HG02588 (cell line): ENCODE results near the gene CRISPLD2.
"Not testable (repeated sequence)": the region's sequence is repeated elsewhere in the genome, so short reads cannot be mapped to it uniquely, and the experiment has no call there.

Source experiments
- ATAC-seq: cut with Tn5 transposase; IDR thresholded peaks from one replicate; pipeline ENCODE4 v1.9.1; 2021; ENCODE audit warnings: mild to moderate bottlenecking, moderate library complexity; ENCODE audit not compliant: unreplicated experiment

Gene CRISPLD2

GRCh38 chr16:84856203-84856581 lies 36.4 kb downstream of the CRISPLD2 start:
- ATAC-seq = not testable (repeated sequence)

DNA sequence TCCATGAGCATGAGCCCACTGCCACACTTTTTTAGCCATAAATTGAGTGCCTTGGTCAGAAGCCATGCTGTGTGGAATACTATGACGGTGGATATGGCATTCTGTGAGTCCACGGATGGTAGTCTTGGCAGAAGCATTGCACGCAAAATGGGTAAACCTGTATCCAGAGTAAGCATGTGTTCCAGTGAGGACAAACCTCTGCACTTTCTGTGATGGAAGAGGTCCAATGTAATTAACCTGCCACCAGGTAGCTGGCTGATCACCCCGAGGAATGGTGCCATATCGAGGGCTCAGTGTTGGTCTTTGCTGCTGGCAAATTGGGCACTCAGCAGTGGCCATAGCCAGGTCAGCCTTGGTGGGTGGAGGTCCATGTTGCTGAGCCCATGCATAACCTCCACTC lies 37.0 kb downstream of the CRISPLD2 start:
- ATAC-seq = not testable (repeated sequence)

- ATAC-seq = no peak
Observed at GRCh38 chr16:84859681-84860080, 39.9 kb downstream of the CRISPLD2 start.

DNA sequence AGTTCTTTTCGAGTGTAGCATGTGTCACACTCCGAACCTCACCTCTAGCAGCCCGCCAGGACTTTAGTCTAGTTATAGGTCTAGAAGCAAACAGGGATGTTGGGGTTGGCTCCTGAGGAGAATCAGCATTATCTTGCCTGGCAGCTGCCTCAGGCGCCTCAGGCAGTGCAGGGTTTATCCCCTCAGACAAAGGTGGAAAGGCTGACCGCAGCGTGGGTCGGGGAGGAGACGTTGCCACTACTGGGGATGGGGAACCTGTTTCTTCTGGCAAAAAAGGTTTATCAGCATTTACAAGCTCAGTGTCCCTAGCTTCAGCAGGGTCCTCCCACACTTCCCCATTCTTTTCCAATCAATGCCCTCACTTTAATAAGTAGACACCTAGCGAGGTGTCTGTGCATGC lies 40.6 kb downstream of the CRISPLD2 start:
- no peak for ATAC-seq

DNA sequence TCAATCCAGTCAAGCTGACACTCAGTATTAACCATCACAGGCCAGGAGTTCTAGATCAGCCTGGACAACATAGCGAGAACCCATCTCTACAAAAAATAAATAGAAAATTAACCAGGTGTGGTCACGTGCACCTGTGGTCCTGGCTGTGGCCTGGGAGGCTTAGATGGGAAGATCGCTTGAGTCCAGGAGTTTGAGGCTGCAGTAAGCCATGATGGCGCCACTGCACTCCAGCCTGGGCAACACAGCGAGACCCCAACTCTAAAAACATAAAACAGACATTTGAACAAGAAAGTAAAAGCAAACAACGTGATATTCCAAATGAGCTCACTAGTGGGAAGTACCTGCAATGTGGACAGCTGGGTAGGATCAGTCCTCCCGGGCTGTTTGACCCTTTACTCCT lies 41.9 kb downstream of the CRISPLD2 start:
- ATAC-seq = no peak

DNA sequence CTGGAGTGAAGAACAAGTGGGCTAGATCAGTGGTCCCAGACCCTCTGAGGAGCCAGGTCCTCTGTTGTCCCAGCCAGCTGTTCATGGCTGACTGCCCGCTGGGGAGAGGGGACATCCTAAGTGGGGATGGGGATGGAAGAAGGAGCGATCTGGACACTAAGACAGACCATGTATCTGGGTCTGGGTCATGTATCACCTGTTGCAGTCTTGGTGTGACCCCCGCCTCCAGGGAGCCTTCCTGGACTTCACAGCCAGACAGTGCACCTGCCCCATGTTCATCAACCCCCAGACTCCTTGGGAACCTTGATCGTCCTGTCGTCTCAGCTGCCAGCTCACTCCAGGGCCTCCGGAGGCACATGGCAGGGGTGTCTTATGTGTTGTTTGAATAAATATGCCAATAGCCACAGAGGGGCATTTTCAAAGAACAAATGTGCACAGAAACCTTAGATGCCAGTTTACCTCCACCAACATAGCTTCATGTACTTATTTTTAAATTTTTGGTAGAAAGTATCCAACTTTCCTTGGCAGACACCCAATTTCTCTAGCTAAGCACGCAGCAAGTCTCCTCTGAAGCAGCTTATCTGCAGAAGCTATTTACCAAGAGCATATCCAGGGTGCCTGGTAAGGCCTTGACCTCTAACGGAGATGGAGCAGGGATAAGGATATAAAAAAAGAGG lies 43.2 kb downstream of the CRISPLD2 start:
- ATAC-seq = no peak

- ATAC-seq = no peak
Observed at GRCh38 chr16:84863481-84863814, 43.7 kb downstream of the CRISPLD2 start.

DNA sequence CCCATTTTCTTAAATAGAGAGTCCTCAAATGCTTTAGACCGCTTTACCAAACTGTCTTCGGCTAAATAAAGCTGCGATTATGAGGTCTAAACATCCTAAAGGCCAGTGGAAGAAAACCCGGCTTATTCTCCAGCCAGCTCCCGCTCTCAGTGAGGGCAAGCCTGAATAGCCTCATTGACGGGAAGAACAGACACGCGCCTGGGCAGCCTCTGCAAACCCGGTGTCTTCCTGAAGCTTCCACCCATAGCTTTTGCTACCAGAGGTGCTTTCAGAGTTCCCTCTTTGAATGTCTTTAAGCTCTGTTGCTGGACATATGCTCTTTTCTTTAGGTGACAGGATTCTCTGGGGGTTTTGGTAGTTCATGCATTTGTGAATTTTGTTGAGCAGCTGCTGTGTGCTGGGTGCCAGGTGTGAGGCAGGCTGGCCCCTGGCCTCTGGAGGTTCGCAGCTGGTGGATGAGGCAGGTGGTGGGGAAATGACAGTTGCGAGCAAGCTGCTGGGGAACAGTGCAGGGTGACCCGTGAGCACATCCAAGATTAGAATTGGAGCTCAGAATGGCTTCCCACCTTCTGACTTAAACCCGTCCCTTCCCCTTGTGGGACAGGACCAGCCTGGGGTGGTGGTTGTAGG lies 44.7 kb downstream of the CRISPLD2 start:
- ATAC-seq = no peak

- no peak for ATAC-seq
Observed at GRCh38 chr16:84867696-84868095, 47.9 kb downstream of the CRISPLD2 start.

- ATAC-seq = no peak
Observed at GRCh38 chr16:84868328-84868727, 48.5 kb downstream of the CRISPLD2 start.

GRCh38 chr16:84868829-84869472 lies 49.2 kb downstream of the CRISPLD2 start:
- ATAC-seq = no peak

- no peak for ATAC-seq
Observed at GRCh38 chr16:84869473-84869845, 49.7 kb downstream of the CRISPLD2 start.

DNA sequence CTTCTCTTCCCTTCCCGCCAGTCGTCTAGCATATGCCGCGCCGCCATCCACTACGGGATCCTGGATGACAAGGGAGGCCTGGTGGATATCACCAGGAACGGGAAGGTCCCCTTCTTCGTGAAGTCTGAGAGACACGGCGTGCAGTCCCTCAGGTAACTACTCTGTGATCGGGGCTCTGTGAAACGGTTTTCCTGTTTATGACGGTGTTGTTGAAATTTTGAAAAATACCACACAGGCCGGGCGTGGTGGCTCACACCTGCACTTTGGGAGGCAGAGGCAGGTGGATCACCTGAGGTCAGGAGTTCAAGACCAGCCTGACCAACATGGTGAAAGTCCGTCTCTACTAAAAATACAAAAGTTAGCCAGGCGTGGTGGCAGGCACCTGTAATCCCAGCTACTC lies 53.2 kb downstream of the CRISPLD2 start:
- not testable (repeated sequence) for ATAC-seq

DNA sequence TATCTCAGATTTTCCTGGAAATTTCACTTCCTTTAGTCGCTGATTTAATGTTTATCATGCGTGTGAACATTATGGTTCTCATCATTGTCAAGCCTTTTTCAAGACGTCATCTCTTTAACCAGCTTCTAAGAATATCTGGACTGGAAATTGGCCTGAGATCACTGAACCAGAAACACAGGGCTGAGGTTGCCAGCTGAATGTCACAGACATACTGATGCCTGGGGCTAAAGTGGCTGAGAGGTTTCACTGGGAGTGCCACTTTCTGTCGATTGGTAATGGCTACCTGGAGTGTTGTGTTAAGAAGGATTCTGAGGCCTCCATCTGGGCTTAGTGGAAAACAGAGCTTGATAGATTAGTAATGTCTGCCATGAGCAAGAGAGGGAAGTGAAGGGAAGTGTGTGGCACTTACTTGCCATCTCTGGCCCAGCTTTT lies 54.2 kb downstream of the CRISPLD2 start:
- no peak for ATAC-seq

GRCh38 chr16:84874553-84874952 lies 54.8 kb downstream of the CRISPLD2 start:
- no peak for ATAC-seq

DNA sequence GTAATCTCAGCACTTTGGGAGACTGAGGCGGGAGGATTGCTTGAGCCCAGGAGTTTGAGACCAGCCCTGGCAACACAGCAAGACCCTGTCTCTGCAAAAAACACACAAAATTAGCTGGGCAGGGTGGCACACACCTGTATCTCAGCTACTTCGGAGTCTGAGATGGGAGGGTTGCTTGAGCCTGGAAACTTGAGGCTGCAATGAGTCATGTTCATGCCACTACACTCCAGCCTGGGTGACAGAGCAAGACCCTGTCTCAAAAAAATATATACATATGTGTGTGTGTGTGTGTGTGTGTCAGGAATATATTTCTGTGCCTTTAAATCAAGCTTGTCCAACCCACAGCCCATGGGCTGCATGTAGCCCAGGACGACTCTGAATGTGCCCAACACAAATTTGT lies 55.2 kb downstream of the CRISPLD2 start:
- ATAC-seq = no peak

GRCh38 chr16:84875846-84876245 lies 56.1 kb downstream of the CRISPLD2 start:
- ATAC-seq = no peak

- ATAC-seq = no peak
Observed at GRCh38 chr16:84876873-84877606, 57.3 kb downstream of the CRISPLD2 start.

- no peak for ATAC-seq
Observed at GRCh38 chr16:84878770-84879169, 59.0 kb downstream of the CRISPLD2 start.

- no peak for ATAC-seq
Observed at GRCh38 chr16:84879569-84880487, 60.0 kb downstream of the CRISPLD2 start.
